ENCODE results near the gene DPH2.

The DPH2 gene, protein sequence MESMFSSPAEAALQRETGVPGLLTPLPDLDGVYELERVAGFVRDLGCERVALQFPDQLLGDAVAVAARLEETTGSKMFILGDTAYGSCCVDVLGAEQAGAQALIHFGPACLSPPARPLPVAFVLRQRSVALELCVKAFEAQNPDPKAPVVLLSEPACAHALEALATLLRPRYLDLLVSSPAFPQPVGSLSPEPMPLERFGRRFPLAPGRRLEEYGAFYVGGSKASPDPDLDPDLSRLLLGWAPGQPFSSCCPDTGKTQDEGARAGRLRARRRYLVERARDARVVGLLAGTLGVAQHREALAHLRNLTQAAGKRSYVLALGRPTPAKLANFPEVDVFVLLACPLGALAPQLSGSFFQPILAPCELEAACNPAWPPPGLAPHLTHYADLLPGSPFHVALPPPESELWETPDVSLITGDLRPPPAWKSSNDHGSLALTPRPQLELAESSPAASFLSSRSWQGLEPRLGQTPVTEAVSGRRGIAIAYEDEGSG

DNA sequence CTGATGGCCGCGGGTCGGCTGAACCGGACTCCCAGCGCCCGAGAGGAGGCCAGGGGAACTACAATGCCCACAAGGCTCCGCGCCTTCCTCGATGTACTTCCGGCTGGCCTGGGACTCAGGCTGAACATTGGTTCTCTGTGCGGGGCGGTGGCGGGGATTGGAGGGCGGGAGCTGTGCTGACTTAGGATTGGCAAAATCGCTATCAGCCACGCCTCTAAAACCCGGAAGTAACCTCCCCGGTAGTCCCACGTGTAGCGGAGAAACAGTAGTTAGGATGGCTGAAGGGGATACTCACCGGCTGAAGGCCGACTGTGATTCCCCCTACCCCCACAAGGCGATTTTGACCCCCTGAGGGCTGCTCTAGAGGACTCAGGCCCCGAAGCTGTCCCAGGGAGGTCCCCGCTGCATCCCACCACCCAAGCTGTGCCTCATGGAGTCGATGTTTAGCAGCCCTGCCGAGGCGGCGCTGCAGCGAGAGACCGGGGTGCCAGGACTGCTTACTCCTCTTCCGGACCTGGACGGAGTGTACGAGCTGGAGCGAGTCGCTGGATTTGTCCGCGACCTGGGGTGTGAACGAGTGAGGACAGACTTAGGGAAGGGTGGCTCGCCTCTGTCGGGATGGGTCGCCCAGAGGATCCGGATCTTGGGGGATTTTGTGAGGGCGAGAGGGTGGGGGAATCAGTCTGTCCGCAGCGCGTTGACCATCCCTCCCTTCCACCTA is at the start of gene DPH2:
Gene DPH2, plus strand, starts transcription at position 265 of the 721 bp plus-strand sequence. Its CDS starts 166 bp downstream, at position 431.
- peak; percentile 96 for DNase-seq (ENCODE audit: low spot score)

GRCh38 chr1:43921022-43921421 is 48.8 kb upstream of the DPH2 start:
- DNase-seq (ENCODE audit: low spot score): no peak

DNA sequence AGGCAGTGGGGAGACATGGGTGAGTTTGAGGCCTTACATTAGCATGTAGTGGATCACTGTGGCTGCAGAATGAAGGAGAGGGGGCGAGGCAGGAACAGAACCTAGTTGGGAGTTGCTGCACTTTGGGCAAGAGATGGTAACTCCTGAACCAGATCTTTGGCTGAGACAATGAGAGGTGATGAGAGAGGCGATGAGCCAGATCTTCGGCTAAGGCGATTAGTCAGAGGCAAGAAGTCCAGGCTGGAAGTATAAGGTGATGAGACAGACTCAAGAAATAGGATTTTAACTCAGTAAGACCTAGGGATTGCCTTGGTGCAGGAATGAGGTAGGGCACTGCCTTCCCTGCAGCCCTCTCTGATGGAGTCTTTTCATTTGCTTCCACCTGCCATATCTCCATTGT is 45.3 kb upstream of the DPH2 start:
- no peak for DNase-seq (ENCODE audit: low spot score)

- no peak for DNase-seq (ENCODE audit: low spot score)
These were observed 44.0 kb upstream of the DPH2 start for GRCh38 chr1:43925846-43926245.

DNA sequence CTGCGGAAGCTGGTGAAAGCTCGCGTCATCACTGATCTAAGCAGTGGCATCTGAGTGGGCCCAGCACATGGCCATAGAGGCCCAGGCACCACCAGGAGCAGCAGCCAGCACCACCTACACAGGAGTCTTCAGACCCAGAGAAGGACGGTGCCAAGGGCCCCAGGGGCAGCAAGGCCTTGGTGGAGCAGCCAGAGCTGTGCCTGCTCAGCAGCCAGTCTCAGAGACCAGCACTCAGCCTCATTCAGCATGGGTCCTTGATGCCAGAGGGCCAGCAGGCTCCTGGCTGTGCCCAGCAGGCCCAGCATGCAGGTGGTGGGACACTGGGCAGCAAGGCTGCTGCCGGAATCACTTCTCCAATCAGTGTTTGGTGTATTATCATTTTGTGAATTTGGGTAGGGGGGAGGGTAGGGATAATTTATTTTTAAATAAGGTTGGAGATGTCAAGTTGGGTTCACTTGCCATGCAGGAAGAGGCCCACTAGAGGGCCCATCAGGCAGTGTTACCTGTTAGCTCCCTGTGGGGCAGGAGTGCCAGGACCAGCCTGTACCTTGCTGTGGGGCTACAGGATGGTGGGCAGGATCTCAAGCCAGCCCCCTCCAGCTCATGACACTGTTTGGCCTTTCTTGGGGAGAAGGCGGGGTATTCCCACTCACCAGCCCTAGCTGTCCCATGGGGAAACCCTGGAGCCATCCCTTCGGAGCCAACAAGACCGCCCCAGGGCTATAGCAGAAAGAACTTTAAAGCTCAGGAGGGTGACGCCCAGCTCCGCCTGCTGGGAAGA is 39.5 kb upstream of the DPH2 start:
- peak; percentile 37 for DNase-seq (ENCODE audit: low spot score)

DNA sequence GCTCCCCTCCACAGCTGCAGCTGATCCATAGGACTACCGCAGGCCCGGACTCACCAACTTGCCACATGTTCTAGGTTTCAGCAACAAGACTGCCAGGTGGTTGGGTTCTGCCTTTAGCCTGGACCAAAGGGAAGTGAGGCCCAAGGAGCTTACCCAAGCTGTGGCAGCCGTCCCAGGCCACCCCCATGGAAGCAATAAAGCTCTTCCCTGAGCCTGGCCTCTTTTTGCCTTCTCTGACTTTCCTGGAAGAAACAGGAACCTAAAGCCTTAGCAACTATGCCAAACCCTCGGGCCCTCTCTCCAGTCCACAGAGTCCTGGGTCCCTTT is 38.9 kb upstream of the DPH2 start:
- DNase-seq (ENCODE audit: low spot score): no peak

GRCh38 chr1:43931711-43932660 is 37.8 kb upstream of the DPH2 start:
- DNase-seq (ENCODE audit: low spot score): no peak

GRCh38 chr1:43932786-43933385 is 36.9 kb upstream of the DPH2 start:
- DNase-seq (ENCODE audit: low spot score): peak; percentile 36

DNA sequence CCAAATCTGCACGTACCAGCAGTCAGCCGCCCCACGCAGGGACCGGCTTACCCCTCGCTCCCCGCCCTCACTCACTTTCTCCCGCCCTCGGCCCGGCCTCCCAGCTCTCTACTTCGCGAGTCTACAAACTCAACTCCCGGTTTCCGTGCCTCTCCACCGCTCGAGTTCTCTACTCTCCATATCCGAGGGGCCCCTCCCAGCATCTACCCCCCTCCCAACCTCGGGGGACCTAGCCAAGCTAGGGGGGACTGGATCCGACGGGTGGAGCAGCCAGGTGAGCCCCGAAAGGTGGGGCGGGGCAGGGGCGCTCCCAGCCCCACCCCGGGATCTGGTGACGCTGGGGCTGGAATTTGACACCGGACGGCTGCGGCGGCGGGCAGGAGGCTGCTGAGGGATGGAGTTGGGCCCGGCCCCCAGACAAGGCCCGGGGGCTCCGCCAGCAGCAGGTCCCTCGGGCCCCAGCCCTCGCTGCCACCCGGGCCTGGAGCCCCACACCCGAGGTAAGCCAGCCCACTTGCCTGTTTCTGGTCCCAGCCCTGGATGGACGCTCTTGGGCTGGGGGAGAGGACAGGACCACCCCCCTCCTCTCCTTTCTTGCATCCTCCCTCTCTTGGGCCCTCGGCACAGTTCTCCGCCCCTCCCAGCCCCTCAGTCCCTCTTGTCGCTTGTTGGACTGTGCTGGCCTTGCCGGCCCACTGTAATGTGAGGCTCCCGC is 36.3 kb upstream of the DPH2 start, which contains the start of gene ARTN:
Gene ARTN, plus strand, starts transcription at position 416 of the 715 bp plus-strand sequence. CDS start 1,856 bp downstream, outside the sequence.
- peak; percentile 48 for DNase-seq (ENCODE audit: low spot score)

GRCh38 chr1:43934101-43934985 is 35.5 kb upstream of the DPH2 start:
- DNase-seq (ENCODE audit: low spot score): peak; percentile 71

- DNase-seq (ENCODE audit: low spot score): no peak
These were observed 34.9 kb upstream of the DPH2 start for GRCh38 chr1:43934986-43935324.

- DNase-seq (ENCODE audit: low spot score): peak; percentile 87
These were observed 33.9 kb upstream of the DPH2 start for GRCh38 chr1:43935711-43936427.

GRCh38 chr1:43936431-43937151 is 33.2 kb upstream of the DPH2 start:
- DNase-seq (ENCODE audit: low spot score): peak; percentile 53

DNA sequence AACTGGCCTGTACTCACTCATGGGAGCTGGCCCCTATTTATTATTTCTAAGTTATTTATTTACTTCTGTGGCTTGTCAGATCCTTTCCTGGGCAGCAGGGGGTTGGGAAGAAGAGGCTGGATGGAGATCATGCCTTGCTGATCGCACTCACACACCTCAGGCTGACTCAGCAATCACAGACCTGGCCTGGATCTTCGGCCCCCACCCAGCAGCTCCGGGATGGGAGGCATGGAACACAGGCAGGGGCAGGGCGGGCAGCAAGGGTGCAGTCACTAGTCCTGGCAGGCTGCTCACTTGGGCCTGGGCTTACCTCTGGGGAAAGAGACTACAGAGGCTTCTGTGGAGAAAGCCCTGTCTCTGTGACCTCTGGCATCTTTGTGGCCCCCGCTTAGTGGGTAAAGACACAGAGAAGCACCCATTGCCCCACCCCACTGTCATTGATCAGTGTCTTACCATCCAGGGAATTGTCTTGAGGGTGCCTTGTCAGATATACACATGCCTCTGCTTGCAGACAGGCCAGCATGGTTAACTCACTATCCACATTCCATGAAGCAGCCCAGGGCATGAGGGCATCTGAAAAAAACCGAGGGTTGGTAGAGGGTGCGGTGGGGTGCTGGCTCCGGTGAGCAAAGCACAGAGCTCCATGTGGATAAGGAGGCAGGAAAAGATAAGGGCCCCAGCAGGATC is 32.5 kb upstream of the DPH2 start:
- no peak for DNase-seq (ENCODE audit: low spot score)

GRCh38 chr1:43938383-43938782 is 31.4 kb upstream of the DPH2 start:
- DNase-seq (ENCODE audit: low spot score): no peak

DNA sequence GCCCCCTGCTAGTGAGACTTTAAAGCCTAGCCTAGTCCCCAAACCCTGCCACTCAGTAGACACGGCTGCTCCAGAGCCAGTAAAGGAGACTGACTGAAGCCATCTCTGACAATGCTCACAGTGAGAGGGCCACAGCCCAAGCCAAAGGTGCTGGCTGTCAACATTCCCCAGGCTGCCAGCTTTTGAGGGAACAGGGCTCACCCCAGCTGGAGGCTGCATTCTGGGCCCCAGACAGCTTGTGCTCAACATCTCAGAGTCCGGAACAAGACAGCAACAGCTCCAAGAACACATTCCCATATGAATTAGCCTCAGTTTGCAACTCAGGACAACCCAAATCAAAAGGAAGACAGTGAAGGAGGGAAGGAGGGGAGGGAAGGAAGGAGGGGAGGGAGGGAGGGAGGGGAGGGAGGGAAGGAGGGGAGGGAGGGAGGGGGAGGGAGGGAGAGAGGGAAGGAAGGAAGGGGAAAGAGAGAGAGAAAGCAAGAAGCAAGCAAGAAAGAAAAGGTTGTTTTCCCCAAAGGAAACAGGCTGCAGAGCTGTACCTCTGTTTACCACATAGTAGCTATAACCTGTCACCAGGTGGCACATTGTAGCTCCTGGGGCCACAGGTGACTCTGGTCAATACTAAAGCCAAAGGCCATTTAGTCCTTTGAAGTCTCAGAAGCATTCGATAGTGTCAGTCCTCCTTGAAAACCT is 30.8 kb upstream of the DPH2 start:
- DNase-seq (ENCODE audit: low spot score): no peak

- DNase-seq (ENCODE audit: low spot score): no peak
These were observed 27.4 kb upstream of the DPH2 start for GRCh38 chr1:43942411-43942810.
